Measurements from ENCODE around the gene SYNC. TPM values are rescaled to one million over a fixed set of nuclear protein-coding genes. Genes with fewer than 3 reads are reported as not detected.
A peak's percentile ranks its signal among the peaks of the same experiment; 100 is the strongest.

The SYNC gene
- total and polyA plus RNA-seq, 2 of the 8 experiments (the other 6 are each of a cell fraction or from before 2014, with no cell fraction given) = 0.06 to 0.17 TPM

DNA sequence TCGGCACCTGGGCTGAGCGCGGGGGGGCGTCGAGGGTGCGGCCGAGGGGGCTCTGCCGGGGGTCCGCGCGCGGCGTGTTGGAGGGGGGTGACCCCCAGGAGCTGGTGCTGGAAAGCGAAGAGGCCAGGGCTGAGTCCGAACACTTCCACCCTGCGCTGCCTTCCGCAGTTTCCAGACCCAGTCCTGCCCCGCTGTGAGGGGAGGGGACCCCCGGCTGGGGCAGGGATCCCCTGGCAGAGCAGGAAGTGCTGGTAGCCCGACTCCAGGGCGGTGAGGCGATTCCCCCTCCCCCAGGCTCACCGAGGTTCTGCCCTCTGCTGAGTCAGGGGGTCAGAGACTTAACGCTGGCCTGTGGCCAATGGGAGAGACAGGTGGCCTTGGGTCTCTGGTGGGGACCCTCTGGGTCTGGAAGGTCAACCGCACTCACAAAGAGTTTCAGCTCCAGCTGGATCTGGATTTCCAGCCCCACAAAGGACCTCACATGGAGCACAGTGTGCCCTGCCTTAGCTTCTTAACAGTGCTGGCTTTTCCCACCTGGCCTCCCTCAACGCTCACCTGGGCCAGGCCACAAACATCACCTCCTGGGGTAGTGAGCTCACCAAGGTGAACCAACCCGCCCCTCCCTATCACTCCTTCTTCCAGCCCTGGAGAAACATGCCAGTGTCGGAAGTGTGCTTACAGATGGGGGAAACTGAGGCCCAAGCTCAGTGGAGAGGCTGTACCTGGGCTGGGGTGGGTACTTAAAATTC, 39.8 kb upstream of the SYNC start:
- peak overlapping the region; percentile 91 for H4K91ac ChIP-seq (replicated peaks; ENCODE audit: insufficient read length, low read length)
- no peaks in the 10 kb centered on the region for H3K9me3 ChIP-seq (ENCODE audit: insufficient read depth in 2 of 2, low read depth in 1 of 2, low read length in 1 of 2)
- DNase-seq (ENCODE audit: low read depth in 1 of 2, low spot score in 2 of 2) (peak in 1 of 2 experiments; percentile 76), FAIRE-seq (peak; percentile 71)
- peak overlapping the region; percentile 96; the same call in 1 of the 2 replicates for H2BK15ac ChIP-seq (ENCODE audit: low read length)
- H3K56ac ChIP-seq (replicated peaks; ENCODE audit: insufficient read length, low read depth, low read length) = peak overlapping the region; percentile 1
- peak overlapping the region; percentile 41; the same call in 1 of the 2 replicates for H2BK5ac ChIP-seq (ENCODE audit: low read depth, low read length)
- peak overlapping the region; percentile 56 to 94 (median 66) for H3K4me3 ChIP-seq (ENCODE audit: extremely low read depth in 1 of 4, insufficient read depth in 2 of 4, low read depth in 3 of 4, low read length in 4 of 4)
- peak overlapping the region; percentile 47 for H2AFZ ChIP-seq (ENCODE audit: low read length)
- peak overlapping the region; percentile 91 for H2BK120ac ChIP-seq (replicated peaks; ENCODE audit: low read depth, low read length)
- H3K79me1 ChIP-seq (ENCODE audit: low read depth, low read length) = peaks cover 5% of the 10 kb centered on the region; the same call in 1 of the 2 replicates
- H3K9ac ChIP-seq (replicated peaks in 1 of 4; ENCODE audit: extremely low read depth in 1 of 4, low read depth in 3 of 4, low read length in 3 of 4) = peak overlapping the region in 3 of 4 experiments; percentile 6 to 70 (median 46); a peak in 5 of 7 replicates
- H3K14ac ChIP-seq (ENCODE audit: insufficient read length) = no peak overlapping the region
- H3K23ac ChIP-seq (ENCODE audit: insufficient read length) = no peak overlapping the region
- H3K4ac ChIP-seq (replicated peaks; ENCODE audit: insufficient read length, low read depth, low read length) = no peak overlapping the region
- H2BK12ac ChIP-seq (ENCODE audit: low read depth, low read length) = peak overlapping the region; percentile 97
- 17% methylated on average over 14 of the region's 28 CpGs; no CpG with 5 or more reads in 1 of the 2 experiments for WGBS, 2 experiments (ENCODE audit: extremely low coverage in 1 of 2, insufficient coverage in 1 of 2, insufficient read length in 1 of 2, insufficient replicate concordance in 2 of 2, low coverage in 1 of 2, low lambda C conversion rate in 2 of 2, missing lambda C conversion rate in 1 of 2)
- peak overlapping the region; percentile 74 to 93 for H3K4me2 ChIP-seq (ENCODE audit: insufficient read depth in 1 of 2, low read depth in 2 of 2, low read length in 2 of 2)
- peak overlapping the region; percentile 98 for H3K18ac ChIP-seq (ENCODE audit: extremely low read depth, low read length)
- CTCF ChIA-PET (ENCODE audit: partially characterized antibody) = interaction anchor here (0.6 to 2.2 kb wide), 12 partner anchors 9 to 346 kb away, joined by 3 to 15 read pairs (median 6); no protein-coding TSS in a partner anchor
- peak overlapping the region; percentile 93 for H4K8ac ChIP-seq (ENCODE audit: extremely low read depth, insufficient read depth, low read length)
- no peaks in the 10 kb centered on the region for H3K36me3 ChIP-seq (ENCODE audit: control insufficient read depth in 2 of 4, insufficient read depth in 4 of 4, low read length in 3 of 4)
- peak overlapping the region; percentile 72; the same call in 1 of the 2 replicates for H2BK20ac ChIP-seq (ENCODE audit: low read length)
- H4K20me1 ChIP-seq (replicated peaks in 1 of 2; ENCODE audit: control insufficient read depth in 1 of 2, insufficient read depth in 2 of 2, low read length in 2 of 2) = no peaks in the 10 kb centered on the region
- 0 out of 2 replicates have a peak overlapping the region, but pooled peaks have one; percentile 11 for H3K27ac ChIP-seq (ENCODE audit: low read depth, low read length)
- no peaks in the 10 kb centered on the region; the same call in 1 of the 2 replicates for H3K23me2 ChIP-seq (ENCODE audit: low read depth, low read length)
- POLR2A ChIA-PET (ENCODE audit: partially characterized antibody) = interaction anchor here (0.8 to 7.0 kb wide), 17 partner anchors 9 to 92 kb away, joined by 3 to 87 read pairs (median 5); partner anchors contain the start of genes RBBP4, S100PBP, YARS1 and ZBTB8OS
- H3K4me1 ChIP-seq (replicated peaks in 1 of 4; ENCODE audit: control insufficient read depth in 3 of 4, insufficient read depth in 4 of 4, low read length in 3 of 4) = peaks cover 3 to 27% (median 22%) of the 10 kb centered on the region in 4 experiments
- H2AK5ac ChIP-seq (ENCODE audit: low read depth, low read length) = 0 out of 2 replicates have a peak overlapping the region, but pooled peaks have one; percentile 68
- H3K27me3 ChIP-seq (replicated peaks in 1 of 4; ENCODE audit: control insufficient read depth in 3 of 4, extremely low read depth in 1 of 4, insufficient read depth in 3 of 4, low read length in 3 of 4) = peaks cover 0 to 12% (median 4%) of the 10 kb centered on the region in 4 experiments; a peak in 4 of 7 replicates
- no peaks in the 10 kb centered on the region for H3K79me2 ChIP-seq (ENCODE audit: control insufficient read depth in 1 of 2, insufficient read depth in 2 of 2, low read length in 2 of 2)
- peak overlapping the region; percentile 32 for H4K5ac ChIP-seq (ENCODE audit: insufficient read length, low read depth, low read length)
- no peak for TF ChIP-seq RNF2 (IDR thresholded peaks at IDR 0.05; ENCODE audit: borderline replicate concordance, low read depth, low read length, missing control alignments, poor library complexity, severe bottlenecking)
- TF ChIP-seq SIRT6 (IDR thresholded peaks at IDR 0.05; ENCODE audit: low read length) = no peak
- TF ChIP-seq KDM5A (IDR thresholded peaks at IDR 0.05; ENCODE audit: low read length) = no peak
- TF ChIP-seq TAF1 (IDR thresholded peaks at IDR 0.05; ENCODE audit: low read depth, low read length) = peak; percentile 43; the same call in 1 of the 2 replicates
- no peak for TF ChIP-seq HDAC6 (IDR thresholded peaks at IDR 0.05; ENCODE audit: low read depth, low read length)
- TF ChIP-seq ZNF274 (IDR thresholded peaks at IDR 0.05; ENCODE audit: borderline replicate concordance, extremely low read depth, low read length) = no peak
- TF ChIP-seq SUZ12 (IDR thresholded peaks at IDR 0.05; ENCODE audit: low read length) = no peak
- TF ChIP-seq PHF8 (conservative IDR thresholded peaks at IDR 0.05; ENCODE audit: low read depth, low read length) = peak; percentile 45; the same call in 1 of the 2 replicates
- no peak for TF ChIP-seq TEAD4 (IDR thresholded peaks at IDR 0.05; ENCODE audit: low read depth, low read length)
- TF ChIP-seq YY1 (IDR thresholded peaks at IDR 0.05; ENCODE audit: low read depth, low read length) = no peak
- TF ChIP-seq GABPA (IDR thresholded peaks at IDR 0.05; ENCODE audit: borderline replicate concordance, insufficient read depth, low read length) = peak; percentile 21; the same call in 1 of the 2 replicates
